Pons (tissue), 1 donor: ENCODE results near the gene IRAK2.

Experiments used
- DNase-seq: peaks from one replicate; pipeline ENCODE4 v3.0.0-alpha.2; 2016; ENCODE audit warnings: low spot score

Gene IRAK2

DNA sequence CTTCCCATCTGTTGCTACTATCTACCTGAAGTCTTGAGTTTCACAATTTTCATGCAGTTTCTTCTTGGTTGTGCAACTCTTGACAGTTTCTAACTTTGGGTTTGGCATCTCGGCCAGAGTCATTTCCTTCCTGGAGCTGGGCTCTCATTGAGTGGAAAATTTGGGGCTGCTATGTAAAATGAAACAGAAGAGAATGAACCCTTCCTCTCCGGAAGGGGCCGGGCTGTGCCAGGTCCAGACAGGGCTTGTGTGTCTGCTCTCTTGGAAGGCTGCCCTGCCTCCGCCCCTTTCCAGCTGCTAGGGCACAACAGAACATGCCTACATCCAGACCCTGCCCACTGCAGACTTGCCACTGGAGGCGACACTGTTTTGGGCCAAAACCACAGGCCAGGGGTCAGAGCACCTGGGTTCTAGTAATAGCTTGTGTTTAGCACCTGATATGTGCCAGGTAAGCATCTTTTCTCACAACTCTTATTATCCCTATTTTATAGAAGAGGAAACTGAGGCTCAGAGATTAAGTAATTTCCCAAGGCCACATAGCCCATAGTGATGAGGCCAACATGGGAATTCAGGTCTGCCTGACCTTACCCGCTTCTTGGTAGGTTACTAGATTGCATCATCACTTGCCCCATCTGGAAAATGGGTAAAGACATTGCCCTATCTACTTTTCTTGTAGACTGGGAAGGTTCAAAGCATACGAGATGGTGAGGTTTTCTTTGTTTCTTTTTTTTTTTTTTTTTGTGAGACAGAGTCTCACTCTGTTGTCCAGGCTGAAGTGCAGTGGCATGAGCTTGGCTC lies 25.0 kb downstream of the IRAK2 start:
- DNase-seq: peak; percentile 99

GRCh38 chr3:10192953-10193691 lies 28.4 kb downstream of the IRAK2 start:
- no peak for DNase-seq

GRCh38 chr3:10193692-10194327 lies 29.1 kb downstream of the IRAK2 start:
- no peak for DNase-seq

DNA sequence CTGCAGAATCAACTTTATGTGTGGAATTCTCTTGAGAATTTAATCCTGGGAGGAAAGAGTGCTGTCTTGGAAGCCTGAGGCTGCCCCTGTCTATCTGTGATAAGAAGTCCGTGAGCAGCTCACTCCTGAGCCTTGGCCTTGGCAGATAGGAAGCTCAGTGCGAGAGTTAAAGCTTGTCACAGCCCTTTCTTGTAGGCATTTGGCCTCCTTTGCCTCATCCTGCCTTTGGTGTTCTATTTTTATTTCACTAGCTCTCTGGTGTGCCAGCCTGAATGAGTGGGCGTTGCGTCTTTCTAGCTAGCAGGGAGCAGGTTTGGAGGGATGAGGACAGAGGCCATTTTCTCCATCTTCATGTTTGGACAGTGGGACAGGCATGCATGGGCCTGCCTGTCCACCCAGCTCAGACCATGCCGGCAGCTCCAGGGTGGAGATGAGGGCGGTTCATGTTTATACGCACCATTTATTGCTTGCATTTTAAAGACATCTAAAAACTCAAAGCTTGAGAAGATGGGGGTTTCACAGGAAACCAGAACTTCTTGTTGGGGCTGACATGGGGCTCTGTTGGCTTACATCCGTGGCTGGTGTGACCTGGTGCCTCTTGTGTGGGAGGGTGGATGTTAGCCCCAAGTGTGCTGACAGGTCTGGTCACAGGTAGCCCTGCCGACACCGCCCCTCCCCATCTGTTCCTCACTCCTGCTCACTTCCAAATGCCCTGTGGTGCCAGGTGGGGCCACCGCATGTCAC lies 29.8 kb downstream of the IRAK2 start:
- DNase-seq: peak; percentile 64

- DNase-seq: peak; percentile 78
Measured at GRCh38 chr3:10195366-10196089, 30.8 kb downstream of the IRAK2 start.

DNA sequence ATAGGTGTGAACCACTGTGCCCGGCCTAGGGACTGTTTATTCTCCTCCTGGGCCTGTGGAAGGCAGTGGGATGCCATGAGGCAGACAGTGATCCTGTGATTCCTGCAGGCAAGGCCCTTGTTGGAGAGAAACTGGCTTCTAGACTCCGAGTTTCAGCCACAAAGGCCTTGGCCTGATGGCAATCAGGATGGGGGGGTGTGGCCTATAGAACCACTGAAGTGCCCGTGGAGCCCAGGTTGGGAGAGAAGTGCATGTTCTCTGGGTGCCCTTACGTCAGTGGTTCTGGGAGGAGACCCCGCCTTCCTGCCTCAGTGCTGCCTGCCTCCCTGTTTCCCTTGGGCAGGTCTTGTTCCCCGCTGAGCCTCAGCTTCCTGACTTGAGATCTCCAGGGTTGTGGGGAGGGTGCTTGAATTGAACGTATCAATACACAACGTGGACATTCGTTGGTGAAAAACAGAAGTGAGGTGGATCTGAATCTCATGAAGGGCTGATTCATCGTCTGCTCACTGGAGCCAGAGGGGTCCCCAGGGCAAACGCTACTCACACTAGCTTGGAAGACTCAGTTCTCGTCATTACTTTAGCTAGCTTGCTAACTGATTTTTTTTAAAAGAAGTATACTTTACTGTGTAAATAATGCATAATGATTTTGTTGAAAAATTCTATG lies 31.8 kb downstream of the IRAK2 start:
- no peak for DNase-seq

GRCh38 chr3:10198226-10198625 lies 33.5 kb downstream of the IRAK2 start:
- DNase-seq: no peak

DNA sequence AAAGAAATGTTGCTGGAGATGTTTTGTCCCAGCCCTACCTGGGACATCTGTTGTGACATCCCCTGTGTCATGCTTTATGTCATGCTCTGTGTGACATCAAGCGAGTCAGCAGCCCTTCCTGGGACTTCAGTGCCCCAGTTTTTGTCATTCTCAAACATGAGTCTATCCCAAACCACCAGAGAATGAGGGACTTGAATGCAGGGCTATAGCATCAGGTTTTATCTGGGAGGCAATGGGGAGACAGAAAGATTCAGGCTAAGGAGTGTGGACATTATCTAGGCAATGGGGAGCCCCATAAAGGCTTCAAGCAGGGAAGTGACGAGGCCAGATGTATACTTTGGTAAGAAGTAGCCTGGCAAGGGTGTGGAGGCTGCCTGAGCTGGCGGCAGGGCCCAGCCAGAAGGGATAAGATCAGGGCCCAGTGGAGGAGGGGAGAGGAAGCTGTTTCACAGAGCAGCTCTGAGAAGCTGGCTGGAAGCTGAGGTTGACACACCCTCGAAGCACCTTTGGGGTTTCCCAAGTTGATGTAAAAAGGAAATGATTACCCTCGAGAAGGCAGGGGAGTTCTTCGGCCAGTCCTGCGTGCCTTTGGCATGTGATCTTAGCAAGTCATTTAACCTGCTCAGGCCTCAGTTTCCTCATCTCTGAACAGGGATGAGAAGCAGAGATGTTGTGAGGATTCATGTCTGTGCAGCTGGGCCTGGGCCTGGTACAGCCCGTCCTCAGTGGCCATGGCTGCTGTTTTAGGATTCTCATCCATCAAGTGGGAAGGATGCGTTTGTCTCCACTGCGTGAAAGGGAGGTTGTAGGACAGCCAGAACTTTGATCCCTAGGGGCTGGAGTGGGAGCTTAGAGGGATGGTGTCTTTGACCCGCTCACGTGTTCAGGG lies 34.3 kb downstream of the IRAK2 start:
- peak; percentile 41 for DNase-seq

GRCh38 chr3:10204921-10205320 lies 40.2 kb downstream of the IRAK2 start:
- no peak for DNase-seq

DNA sequence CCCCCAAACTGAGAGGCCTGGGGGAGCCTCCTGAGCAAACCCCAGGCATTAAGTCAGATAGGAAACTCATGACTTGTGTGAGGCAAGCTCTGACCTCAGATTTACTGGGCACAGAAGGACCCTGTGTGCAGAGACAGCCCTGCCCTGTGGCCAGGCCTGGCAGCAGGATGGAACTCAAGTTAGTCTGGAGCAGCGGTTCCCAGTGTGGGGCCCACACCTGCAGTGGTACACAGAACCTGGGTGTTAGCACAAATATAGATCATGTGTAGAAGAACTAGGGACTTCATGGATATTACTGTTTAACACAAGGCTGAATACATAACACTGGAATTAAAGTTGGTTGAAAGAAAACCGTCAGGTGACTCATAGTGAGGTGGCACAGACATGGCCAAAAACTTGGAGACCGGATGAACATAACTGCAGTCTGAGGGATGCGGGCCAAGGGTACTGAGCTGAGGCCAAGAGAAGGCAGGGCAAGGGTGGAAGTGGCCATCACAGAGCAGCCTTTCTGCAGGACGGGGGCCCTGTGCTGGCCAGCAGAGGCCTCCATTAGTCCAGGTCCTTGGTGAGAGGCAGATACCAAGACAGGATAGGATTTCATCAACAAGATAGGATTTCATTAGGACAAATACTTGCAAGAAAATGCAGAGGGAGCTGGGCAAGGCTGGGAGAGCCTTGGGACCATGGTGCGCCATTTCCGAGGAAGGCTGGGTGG lies 40.9 kb downstream of the IRAK2 start:
- DNase-seq: peak; percentile 59

DNA sequence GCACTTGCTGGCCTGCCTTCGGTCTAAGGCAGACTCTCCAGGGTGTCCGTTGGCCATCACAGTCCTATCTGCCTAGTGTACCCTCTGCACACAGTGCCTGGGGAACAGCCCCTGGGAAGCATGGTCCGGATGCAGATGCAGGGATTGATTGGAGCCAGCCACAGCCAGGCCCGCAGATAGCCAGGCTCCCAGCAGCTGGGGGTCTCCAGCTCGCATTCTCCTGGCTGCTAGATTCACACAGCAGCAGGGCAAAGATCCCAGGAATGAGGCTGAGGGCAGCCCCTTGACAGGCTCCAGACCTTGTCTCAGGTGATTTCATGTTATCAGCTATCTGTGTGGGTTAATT lies 41.4 kb downstream of the IRAK2 start:
- DNase-seq: no peak

DNA sequence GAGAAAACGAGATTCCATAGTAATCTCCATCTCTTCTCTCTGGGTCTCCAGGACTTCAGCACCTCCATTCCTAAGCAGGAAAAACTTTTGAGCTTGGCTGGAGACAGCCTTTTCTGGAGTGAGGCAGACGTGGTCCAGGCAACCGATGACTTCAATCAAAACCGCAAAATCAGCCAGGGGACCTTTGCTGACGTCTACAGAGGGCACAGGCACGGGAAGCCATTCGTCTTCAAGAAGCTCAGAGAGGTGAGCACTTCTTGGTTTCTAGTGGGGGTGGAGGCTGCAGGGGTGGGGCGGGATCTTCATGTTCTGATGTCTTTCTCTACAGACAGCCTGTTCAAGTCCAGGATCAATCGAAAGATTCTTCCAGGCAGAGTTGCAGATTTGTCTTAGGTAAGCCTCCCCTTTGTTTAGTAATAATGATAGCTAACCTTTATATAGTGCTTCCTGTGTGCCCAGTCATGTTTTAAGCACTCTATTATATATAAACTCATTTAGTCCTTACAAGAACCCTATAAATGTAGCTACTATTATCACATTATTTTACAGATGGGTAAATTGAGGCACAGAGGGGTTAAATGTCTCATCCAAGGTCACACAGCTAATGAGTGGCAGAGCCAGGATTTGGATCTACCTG lies 48.6 kb downstream of the IRAK2 start:
- DNase-seq: no peak

- DNase-seq: no peak
Measured at GRCh38 chr3:10215578-10216368, 51.1 kb downstream of the IRAK2 start.

DNA sequence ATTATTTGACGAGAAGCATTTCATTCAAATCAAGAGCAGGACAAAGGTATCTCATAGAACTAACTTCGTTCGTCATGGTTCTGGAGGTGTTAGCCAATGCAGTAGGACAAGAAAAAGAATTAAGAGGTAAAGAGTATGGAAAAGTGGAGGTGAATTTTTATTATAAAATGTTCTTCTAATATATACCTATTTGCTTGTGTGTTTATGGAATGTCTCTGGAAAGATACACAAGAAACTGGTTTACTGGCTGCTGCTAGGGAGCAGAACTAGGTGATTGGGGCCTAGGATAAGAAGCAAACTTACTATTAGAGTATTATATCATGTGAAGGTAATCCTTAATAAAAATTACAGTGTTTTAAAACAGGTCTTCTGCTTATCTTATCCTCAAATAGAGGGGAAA lies 52.6 kb downstream of the IRAK2 start:
- no peak for DNase-seq

- DNase-seq: no peak
Measured at GRCh38 chr3:10219737-10220136, 55.0 kb downstream of the IRAK2 start.

DNA sequence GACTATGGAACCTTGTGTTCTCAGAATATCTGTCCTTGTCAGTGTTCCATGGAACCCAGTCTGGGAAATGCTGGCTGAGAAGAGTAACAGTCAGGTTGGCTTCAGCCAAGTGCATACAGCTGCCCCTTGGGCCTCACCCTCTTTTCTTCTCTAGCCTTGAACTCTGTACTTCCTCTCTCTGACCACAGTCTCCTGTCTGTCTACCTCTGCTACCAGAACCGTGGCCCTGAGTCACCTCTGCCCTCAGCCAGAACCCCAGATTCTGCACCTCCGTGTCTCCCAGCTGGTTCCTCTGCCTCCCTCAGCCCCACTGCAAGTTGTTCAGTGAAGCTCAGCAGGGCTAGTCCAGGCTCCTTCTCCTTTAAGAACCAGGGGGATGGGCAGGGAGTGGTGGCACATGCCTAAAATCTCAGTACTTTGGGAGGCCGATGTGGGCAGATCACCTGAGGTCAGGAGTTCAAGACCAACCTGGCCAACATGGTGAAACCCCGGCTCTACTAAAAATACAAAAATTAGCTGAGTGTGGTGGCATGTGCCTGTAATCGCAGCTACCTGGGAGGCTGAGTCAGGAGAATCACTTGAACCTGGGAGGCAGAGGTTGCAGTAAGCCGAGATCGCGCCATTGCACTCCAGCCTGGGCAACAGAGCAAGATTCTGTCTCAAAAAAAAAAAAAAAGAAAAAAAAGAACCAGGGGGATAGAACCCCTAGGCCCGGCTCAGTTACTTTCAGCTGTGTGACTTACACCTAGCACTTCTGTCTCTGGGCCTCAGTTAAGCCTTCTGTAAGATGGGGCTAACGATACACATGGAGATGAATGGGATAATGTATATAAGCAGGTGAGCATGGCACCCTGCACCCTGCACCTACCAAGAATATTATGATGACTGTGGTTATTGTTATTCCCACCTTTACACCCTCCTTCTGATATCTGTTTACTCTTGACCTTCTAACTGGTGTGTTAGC lies 59.2 kb downstream of the IRAK2 start:
- DNase-seq: no peak
